ENCODE results near the gene NQO2. TPM values are rescaled to one million over a fixed set of nuclear protein-coding genes. Genes with fewer than 3 reads are reported as not detected.

NQO2 gene
- total and polyA plus RNA-seq, 2 donors from 2014 or later = 37.0 to 291 TPM

DNA sequence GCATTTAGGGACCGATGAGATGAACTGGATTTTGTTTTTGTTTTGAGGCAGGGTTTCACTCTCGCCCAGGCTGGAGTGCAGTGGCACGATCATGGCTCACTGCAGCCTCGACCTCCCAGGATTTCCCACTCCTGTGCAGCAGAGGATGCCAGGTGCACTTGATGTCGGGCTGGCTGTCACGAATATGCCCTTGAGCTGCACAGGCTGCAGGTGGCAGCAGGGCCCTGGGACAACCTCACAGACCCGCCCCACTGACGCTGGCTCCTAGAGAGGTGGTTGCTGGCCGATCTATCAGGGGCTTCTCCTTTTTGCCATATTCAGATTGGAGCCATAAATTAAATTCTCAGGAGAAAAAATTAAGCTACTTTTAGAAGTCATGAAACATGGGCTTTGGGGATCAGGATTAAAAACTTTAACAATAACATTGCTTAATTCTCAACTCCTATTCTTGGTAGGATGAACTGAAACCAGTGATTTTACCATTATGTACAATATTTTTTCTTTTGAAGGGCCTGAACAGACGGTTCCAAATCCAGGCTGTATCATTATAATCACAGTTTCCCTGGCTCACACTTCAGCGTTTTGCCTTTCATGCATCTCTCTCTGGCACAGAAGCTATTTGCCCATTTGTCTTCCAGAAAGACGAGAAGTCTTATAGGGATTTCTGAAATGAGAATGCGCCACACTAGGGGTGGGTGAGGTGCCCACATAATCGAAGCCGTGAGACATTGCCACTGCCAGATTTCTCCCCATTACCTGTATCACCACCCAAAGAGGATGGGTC, 32.4 kb downstream of the NQO2 start:
- H3K27me3 ChIP-seq (ENCODE audit: control insufficient read depth, insufficient read depth, low read length) = no peaks in the 10 kb centered on the region
- no peaks in the 10 kb centered on the region for H3K36me3 ChIP-seq (ENCODE audit: control insufficient read depth in 2 of 3, insufficient read depth in 3 of 3, low read length in 3 of 3)
- H3K4me3 ChIP-seq (ENCODE audit: low read length in 3 of 3) = no peak overlapping the region
- no peak for FAIRE-seq
- H3K9ac ChIP-seq (ENCODE audit: low read length in 3 of 3) = no peak overlapping the region
- H3K4me1 ChIP-seq (ENCODE audit: control insufficient read depth in 2 of 3, insufficient read depth in 2 of 3, low read depth in 1 of 3, low read length in 3 of 3) = no peaks in the 10 kb centered on the region
- TF ChIP-seq, protein P1, sequence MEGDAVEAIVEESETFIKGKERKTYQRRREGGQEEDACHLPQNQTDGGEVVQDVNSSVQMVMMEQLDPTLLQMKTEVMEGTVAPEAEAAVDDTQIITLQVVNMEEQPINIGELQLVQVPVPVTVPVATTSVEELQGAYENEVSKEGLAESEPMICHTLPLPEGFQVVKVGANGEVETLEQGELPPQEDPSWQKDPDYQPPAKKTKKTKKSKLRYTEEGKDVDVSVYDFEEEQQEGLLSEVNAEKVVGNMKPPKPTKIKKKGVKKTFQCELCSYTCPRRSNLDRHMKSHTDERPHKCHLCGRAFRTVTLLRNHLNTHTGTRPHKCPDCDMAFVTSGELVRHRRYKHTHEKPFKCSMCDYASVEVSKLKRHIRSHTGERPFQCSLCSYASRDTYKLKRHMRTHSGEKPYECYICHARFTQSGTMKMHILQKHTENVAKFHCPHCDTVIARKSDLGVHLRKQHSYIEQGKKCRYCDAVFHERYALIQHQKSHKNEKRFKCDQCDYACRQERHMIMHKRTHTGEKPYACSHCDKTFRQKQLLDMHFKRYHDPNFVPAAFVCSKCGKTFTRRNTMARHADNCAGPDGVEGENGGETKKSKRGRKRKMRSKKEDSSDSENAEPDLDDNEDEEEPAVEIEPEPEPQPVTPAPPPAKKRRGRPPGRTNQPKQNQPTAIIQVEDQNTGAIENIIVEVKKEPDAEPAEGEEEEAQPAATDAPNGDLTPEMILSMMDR (IDR thresholded peaks at IDR 0.05; ENCODE audit: borderline replicate concordance, extremely low read depth, insufficient read depth) = no peak
- H3K27ac ChIP-seq (ENCODE audit: low read depth in 2 of 2, low read length in 2 of 2) = no peak overlapping the region
- H3K9me3 ChIP-seq (ENCODE audit: control insufficient read depth in 2 of 3, insufficient read depth in 1 of 3, low read length in 3 of 3) = no peaks in the 10 kb centered on the region
- no peak for DNase-seq
- intact Hi-C loops (cut with DNase I) = no loop called here

DNA sequence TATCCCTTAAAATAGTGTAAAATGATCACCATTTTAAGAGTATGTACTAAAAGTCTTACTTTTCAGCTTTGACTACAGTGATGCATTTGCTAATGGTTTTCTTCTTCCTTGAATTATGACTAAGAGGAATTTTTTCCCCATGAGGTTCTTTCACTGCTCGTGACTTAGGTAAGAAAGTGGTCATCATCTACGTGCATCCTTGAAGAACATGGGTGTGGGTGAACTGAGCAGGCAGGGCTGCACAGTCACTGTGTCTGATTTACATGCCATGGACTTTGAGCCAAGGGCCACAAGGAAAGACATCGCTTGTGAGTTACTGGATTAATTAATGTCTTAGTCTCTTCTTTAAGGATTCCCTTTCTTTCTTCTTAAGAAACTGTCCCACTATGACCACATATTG, 33.3 kb downstream of the NQO2 start:
- TF ChIP-seq, protein P1 (IDR thresholded peaks at IDR 0.05; ENCODE audit: borderline replicate concordance, extremely low read depth, insufficient read depth) = no peak
- H3K4me1 ChIP-seq (ENCODE audit: control insufficient read depth in 2 of 3, insufficient read depth in 2 of 3, low read depth in 1 of 3, low read length in 3 of 3) = no peaks in the 10 kb centered on the region
- H3K36me3 ChIP-seq (ENCODE audit: control insufficient read depth in 2 of 3, insufficient read depth in 3 of 3, low read length in 3 of 3) = no peaks in the 10 kb centered on the region
- no peak overlapping the region for H3K27ac ChIP-seq (ENCODE audit: low read depth in 2 of 2, low read length in 2 of 2)
- H3K27me3 ChIP-seq (ENCODE audit: control insufficient read depth, insufficient read depth, low read length) = no peaks in the 10 kb centered on the region
- DNase-seq = peak in 1 of 5 donors; percentile 7
- no peak overlapping the region for H3K4me3 ChIP-seq (ENCODE audit: low read length in 3 of 3)
- no peak for FAIRE-seq
- intact Hi-C loops (cut with DNase I) = no loop called here
- H3K9me3 ChIP-seq (ENCODE audit: control insufficient read depth in 2 of 3, insufficient read depth in 1 of 3, low read length in 3 of 3) = no peaks in the 10 kb centered on the region
- no peak overlapping the region for H3K9ac ChIP-seq (ENCODE audit: low read length in 3 of 3)

DNA sequence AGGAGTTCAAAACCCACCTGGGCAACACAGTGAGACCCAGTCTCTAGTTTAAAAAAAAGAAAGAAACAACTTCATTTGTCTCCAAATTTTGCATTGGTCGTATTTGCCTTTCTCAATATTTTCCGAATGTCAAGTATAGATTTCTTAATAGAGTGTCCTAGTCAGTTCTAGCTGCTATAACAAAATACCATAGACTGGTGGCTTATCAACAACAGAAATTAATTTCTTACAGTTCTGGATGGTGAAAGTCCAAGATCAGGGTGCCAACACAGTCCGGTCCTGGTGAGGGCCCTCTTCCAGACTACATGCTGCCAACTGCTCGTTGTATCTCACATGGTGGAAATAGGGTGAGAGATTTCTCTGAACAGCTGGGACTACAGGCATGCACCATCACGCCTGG, 34.0 kb downstream of the NQO2 start:
- H3K4me3 ChIP-seq (ENCODE audit: low read length in 3 of 3) = no peak overlapping the region
- FAIRE-seq (no peak), DNase-seq (no peak)
- TF ChIP-seq, protein P1 (IDR thresholded peaks at IDR 0.05; ENCODE audit: borderline replicate concordance, extremely low read depth, insufficient read depth) = no peak
- no peaks in the 10 kb centered on the region for H3K36me3 ChIP-seq (ENCODE audit: control insufficient read depth in 2 of 3, insufficient read depth in 3 of 3, low read length in 3 of 3)
- no peak overlapping the region for H3K9ac ChIP-seq (ENCODE audit: low read length in 3 of 3)
- H3K4me1 ChIP-seq (ENCODE audit: control insufficient read depth in 2 of 3, insufficient read depth in 2 of 3, low read depth in 1 of 3, low read length in 3 of 3) = no peaks in the 10 kb centered on the region
- H3K9me3 ChIP-seq (ENCODE audit: control insufficient read depth in 2 of 3, insufficient read depth in 1 of 3, low read length in 3 of 3) = no peaks in the 10 kb centered on the region
- intact Hi-C loops (cut with DNase I) = no loop called here
- H3K27ac ChIP-seq (ENCODE audit: low read depth in 2 of 2, low read length in 2 of 2) = no peak overlapping the region
- H3K27me3 ChIP-seq (ENCODE audit: control insufficient read depth, insufficient read depth, low read length) = no peaks in the 10 kb centered on the region
